ENCODE data around the gene RXRG. TPM values are rescaled to one million over a fixed set of nuclear protein-coding genes. Genes with fewer than 3 reads are reported as not detected.
"Not testable (repeated sequence)": the region's sequence is repeated elsewhere in the genome, so short reads cannot be mapped to it uniquely, and the experiment has no call there.

Gene RXRG
- polyA plus RNA-seq, 1 donor from 2014 or later, result 0.78 TPM

DNA sequence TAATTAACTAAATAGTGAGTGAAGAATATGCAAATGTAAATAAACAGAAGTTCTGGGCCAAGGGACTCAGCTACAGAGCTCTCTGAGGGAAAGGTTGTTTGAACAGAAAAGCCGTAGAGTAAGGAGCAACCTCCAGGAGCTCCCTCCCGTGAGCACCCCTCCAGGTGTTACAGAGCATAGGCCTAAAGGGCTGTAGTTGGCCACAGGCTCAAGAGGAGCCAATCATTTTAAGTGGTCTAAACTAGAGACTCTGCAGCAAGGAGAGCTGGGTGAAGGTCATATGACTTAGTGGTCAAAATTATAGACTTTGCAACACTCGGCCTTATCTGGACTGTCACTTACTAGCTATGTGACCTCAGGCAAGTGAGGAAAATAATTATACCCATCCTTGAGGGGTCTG is 19.1 kb upstream of the RXRG start:
- Histone ChIP-seq H2AFZ (ENCODE audit: low read depth, low read length) (no peak overlapping the region), H3K27me3 (ENCODE audit: insufficient read depth, low read depth, low read length) (no peaks in the 10 kb centered on the region), H3K27ac (ENCODE audit: low read length) (no peak overlapping the region), H3F3A (ENCODE audit: insufficient read depth, low read length, poor library complexity, severe bottlenecking) (no peaks in the 10 kb centered on the region), H3K9me2 (ENCODE audit: insufficient read depth, low read length) (no peaks in the 10 kb centered on the region), H3K4me2 (ENCODE audit: low read length) (no peak overlapping the region), H4K20me1 (ENCODE audit: insufficient read depth) (no peaks in the 10 kb centered on the region), H3K9me3 (ENCODE audit: low read length) (no peaks in the 10 kb centered on the region), H3K36me3 (ENCODE audit: insufficient read depth, low read length) (no peaks in the 10 kb centered on the region), H3K4me3 (ENCODE audit: low read length) (no peak overlapping the region), H3K79me2 (replicated peaks; ENCODE audit: insufficient read depth, low read length) (no peaks in the 10 kb centered on the region), H3K9ac (ENCODE audit: low read length) (no peak overlapping the region)
- no peak for TF ChIP-seq EZH2 (IDR thresholded peaks at IDR 0.05; ENCODE audit: borderline replicate concordance, insufficient read depth, low read length, poor library complexity, severe bottlenecking)
- TF ChIP-seq MXI1 (conservative IDR thresholded peaks at IDR 0.05; ENCODE audit: poor library complexity, severe bottlenecking), result no peak
- TF ChIP-seq SMC3 (conservative IDR thresholded peaks at IDR 0.05; ENCODE audit: poor library complexity), result no peak
- TF ChIP-seq TAF1 (IDR thresholded peaks at IDR 0.05; ENCODE audit: low read depth), result no peak
- no peak for TF ChIP-seq EP300 (conservative IDR thresholded peaks at IDR 0.05; ENCODE audit: poor library complexity, severe bottlenecking)
- no peak for TF ChIP-seq POLR2AphosphoS5 (IDR thresholded peaks at IDR 0.05)
- TF ChIP-seq RAD21 (conservative IDR thresholded peaks at IDR 0.05), result no peak
- TF ChIP-seq, protein P1, sequence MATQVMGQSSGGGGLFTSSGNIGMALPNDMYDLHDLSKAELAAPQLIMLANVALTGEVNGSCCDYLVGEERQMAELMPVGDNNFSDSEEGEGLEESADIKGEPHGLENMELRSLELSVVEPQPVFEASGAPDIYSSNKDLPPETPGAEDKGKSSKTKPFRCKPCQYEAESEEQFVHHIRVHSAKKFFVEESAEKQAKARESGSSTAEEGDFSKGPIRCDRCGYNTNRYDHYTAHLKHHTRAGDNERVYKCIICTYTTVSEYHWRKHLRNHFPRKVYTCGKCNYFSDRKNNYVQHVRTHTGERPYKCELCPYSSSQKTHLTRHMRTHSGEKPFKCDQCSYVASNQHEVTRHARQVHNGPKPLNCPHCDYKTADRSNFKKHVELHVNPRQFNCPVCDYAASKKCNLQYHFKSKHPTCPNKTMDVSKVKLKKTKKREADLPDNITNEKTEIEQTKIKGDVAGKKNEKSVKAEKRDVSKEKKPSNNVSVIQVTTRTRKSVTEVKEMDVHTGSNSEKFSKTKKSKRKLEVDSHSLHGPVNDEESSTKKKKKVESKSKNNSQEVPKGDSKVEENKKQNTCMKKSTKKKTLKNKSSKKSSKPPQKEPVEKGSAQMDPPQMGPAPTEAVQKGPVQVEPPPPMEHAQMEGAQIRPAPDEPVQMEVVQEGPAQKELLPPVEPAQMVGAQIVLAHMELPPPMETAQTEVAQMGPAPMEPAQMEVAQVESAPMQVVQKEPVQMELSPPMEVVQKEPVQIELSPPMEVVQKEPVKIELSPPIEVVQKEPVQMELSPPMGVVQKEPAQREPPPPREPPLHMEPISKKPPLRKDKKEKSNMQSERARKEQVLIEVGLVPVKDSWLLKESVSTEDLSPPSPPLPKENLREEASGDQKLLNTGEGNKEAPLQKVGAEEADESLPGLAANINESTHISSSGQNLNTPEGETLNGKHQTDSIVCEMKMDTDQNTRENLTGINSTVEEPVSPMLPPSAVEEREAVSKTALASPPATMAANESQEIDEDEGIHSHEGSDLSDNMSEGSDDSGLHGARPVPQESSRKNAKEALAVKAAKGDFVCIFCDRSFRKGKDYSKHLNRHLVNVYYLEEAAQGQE (IDR thresholded peaks at IDR 0.05; ENCODE audit: borderline replicate concordance), result no peak

DNA sequence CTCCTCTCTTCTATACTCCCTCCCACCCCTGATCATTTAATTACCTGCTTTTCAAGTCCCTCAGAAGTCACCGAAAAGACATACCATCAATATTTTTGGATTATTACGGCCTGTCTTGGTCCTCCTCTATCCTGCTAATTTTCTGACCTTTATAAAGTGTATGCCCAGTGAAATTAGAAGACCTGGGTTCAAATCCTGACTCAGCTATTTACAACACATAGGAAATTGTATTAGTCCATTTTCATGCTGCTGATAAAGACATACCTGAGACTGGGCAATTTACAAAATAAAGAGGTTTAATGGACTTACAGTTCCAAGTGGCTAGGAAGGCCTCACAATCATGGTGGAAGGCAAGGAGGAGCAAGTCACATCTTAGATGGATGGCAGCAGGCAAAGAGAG is 14.8 kb upstream of the RXRG start:
- not testable (repeated sequence) for H3K27ac ChIP-seq (ENCODE audit: low read length); H3K79me2 ChIP-seq (replicated peaks; ENCODE audit: insufficient read depth, low read length); H3K4me3 ChIP-seq (ENCODE audit: low read length); H3K27me3 ChIP-seq (ENCODE audit: insufficient read depth, low read depth, low read length); H3F3A ChIP-seq (ENCODE audit: insufficient read depth, low read length, poor library complexity, severe bottlenecking); H3K4me2 ChIP-seq (ENCODE audit: low read length); H3K9me3 ChIP-seq (ENCODE audit: low read length); H3K9ac ChIP-seq (ENCODE audit: low read length); H3K36me3 ChIP-seq (ENCODE audit: insufficient read depth, low read length); H2AFZ ChIP-seq (ENCODE audit: low read depth, low read length); H4K20me1 ChIP-seq (ENCODE audit: insufficient read depth); H3K9me2 ChIP-seq (ENCODE audit: insufficient read depth, low read length)

DNA sequence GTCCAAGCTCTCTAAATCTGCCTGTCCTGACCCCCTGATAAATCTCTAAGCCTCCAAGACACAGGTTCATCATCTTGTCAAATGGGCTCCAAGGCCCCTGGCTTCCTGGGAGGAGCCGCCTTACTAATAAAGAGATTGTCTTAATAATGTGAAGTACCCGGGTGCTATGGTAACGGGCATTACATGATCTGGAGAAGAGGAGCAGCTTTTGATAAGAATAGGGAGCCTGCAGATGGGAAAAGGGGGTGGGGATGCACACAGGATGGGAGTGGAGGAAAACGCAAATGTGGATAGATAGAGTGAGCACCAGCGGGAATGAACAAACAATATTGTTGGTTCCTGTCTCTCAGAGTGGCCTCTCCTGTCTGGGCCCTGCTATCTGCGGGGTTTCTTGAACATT is 11.9 kb upstream of the RXRG start:
- H3K79me2 ChIP-seq (replicated peaks; ENCODE audit: insufficient read depth, low read length), result no peaks in the 10 kb centered on the region
- H3F3A ChIP-seq (ENCODE audit: insufficient read depth, low read length, poor library complexity, severe bottlenecking), result no peaks in the 10 kb centered on the region
- no peak overlapping the region for H3K4me3 ChIP-seq (ENCODE audit: low read length)
- no peaks in the 10 kb centered on the region for H3K9me3 ChIP-seq (ENCODE audit: low read length)
- H3K27ac ChIP-seq (ENCODE audit: low read length), result no peak overlapping the region
- H3K36me3 ChIP-seq (ENCODE audit: insufficient read depth, low read length), result no peaks in the 10 kb centered on the region
- H3K9me2 ChIP-seq (ENCODE audit: insufficient read depth, low read length), result no peaks in the 10 kb centered on the region
- H4K20me1 ChIP-seq (ENCODE audit: insufficient read depth), result no peaks in the 10 kb centered on the region
- no peak overlapping the region for H3K4me2 ChIP-seq (ENCODE audit: low read length)
- no peaks in the 10 kb centered on the region for H3K27me3 ChIP-seq (ENCODE audit: insufficient read depth, low read depth, low read length)
- no peak overlapping the region for H3K9ac ChIP-seq (ENCODE audit: low read length)
- no peak overlapping the region for H2AFZ ChIP-seq (ENCODE audit: low read depth, low read length)
- TF ChIP-seq, protein P2, sequence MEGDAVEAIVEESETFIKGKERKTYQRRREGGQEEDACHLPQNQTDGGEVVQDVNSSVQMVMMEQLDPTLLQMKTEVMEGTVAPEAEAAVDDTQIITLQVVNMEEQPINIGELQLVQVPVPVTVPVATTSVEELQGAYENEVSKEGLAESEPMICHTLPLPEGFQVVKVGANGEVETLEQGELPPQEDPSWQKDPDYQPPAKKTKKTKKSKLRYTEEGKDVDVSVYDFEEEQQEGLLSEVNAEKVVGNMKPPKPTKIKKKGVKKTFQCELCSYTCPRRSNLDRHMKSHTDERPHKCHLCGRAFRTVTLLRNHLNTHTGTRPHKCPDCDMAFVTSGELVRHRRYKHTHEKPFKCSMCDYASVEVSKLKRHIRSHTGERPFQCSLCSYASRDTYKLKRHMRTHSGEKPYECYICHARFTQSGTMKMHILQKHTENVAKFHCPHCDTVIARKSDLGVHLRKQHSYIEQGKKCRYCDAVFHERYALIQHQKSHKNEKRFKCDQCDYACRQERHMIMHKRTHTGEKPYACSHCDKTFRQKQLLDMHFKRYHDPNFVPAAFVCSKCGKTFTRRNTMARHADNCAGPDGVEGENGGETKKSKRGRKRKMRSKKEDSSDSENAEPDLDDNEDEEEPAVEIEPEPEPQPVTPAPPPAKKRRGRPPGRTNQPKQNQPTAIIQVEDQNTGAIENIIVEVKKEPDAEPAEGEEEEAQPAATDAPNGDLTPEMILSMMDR (IDR thresholded peaks at IDR 0.05; ENCODE audit: poor library complexity, severe bottlenecking), result no peak
